Renal cortical epithelial cell (primary cell): ENCODE results near the gene PRPF6. TPM values are rescaled to one million over a fixed set of nuclear protein-coding genes. Genes with fewer than 3 reads are reported as not detected.
"Not testable (repeated sequence)": the region's sequence is repeated elsewhere in the genome, so short reads cannot be mapped to it uniquely, and the experiment has no call there.

Experiments
- DNase-seq: peaks from one replicate; pipeline ENCODE4 v3.0.0-alpha.2; 2011; ENCODE audit warnings: low read depth
- total RNA-seq: library from RNA; depleted of rRNA; stranded (reverse); fragments of >200 nt; gene quantifications from 2 replicates; pipeline ENCODE4 v1.2.3, GENCODE V29; 2014

Gene PRPF6
- total RNA-seq, 1 donor from 2014 or later = 94.5 TPM

GRCh38 chr20:64012385-64013154, 31.6 kb downstream of the PRPF6 start:
- DNase-seq = not testable (repeated sequence)

GRCh38 chr20:64015635-64016034, 34.7 kb downstream of the PRPF6 start:
- DNase-seq = no peak

GRCh38 chr20:64021124-64021975, 40.4 kb downstream of the PRPF6 start:
- no peak for DNase-seq

GRCh38 chr20:64022671-64023360, 41.9 kb downstream of the PRPF6 start:
- no peak for DNase-seq

GRCh38 chr20:64023361-64024140, 42.6 kb downstream of the PRPF6 start:
- no peak for DNase-seq

GRCh38 chr20:64024141-64024990, 43.4 kb downstream of the PRPF6 start:
- DNase-seq = peak; percentile 6

- no peak for DNase-seq
Observed at GRCh38 chr20:64025101-64025825, 44.3 kb downstream of the PRPF6 start.

GRCh38 chr20:64025826-64026412, 45.0 kb downstream of the PRPF6 start:
- no peak for DNase-seq

GRCh38 chr20:64027981-64028685, 47.2 kb downstream of the PRPF6 start:
- no peak for DNase-seq

- no peak for DNase-seq
Observed at GRCh38 chr20:64029293-64030117, 48.6 kb downstream of the PRPF6 start.

GRCh38 chr20:64030371-64031134, 49.6 kb downstream of the PRPF6 start:
- DNase-seq = no peak

GRCh38 chr20:64031822-64032314, 50.9 kb downstream of the PRPF6 start:
- no peak for DNase-seq

GRCh38 chr20:64032706-64033624, 52.0 kb downstream of the PRPF6 start:
- DNase-seq = no peak

- DNase-seq = no peak
Observed at GRCh38 chr20:64033981-64034493, 53.1 kb downstream of the PRPF6 start.

- DNase-seq = no peak
Observed at GRCh38 chr20:64035066-64035932, 54.4 kb downstream of the PRPF6 start.
